HepG2 (cell line): ENCODE measurements around the gene MEDAG. TPM values are rescaled to one million over a fixed set of nuclear protein-coding genes. Genes with fewer than 3 reads are reported as not detected.

Source experiments
- ATAC-seq: fragments of 200-7000 bp; cut with Tn5 transposase; 3 replicates; pipeline ENCODE4 v1.9.1; 2020; ENCODE audit warnings: mild to moderate bottlenecking, moderate library complexity
- BruUV-seq: library from RNA; stranded (reverse); fragments of 400-500 nt; replicated peaks from 2 replicates; lab custom pipeline; 2021; lab: Mats Ljungman, UMichigan
- CTCF ChIA-PET: fragments of 300-600 bp; formaldehyde crosslinking; extraction: SDS; loops from one replicate; lab custom pipeline; 2021; ENCODE audit warnings: low total read pairs, inconsistent platforms, low intra/inter-chr PET ratio; lab: Yijun Ruan, JAX
- POLR2A ChIA-PET: fragments of 350-600 bp; sonication (Branson Sonifier 250); formaldehyde crosslinking; loops from one replicate; lab custom pipeline; 2020; ENCODE audit warnings: antibody characterized with exemption, inconsistent platforms; lab: Yijun Ruan, JAX
- DNase-seq: peaks from one replicate; pipeline ENCODE4 v3.0.0-alpha.2; 2015; ENCODE audit warnings: low spot score
- FAIRE-seq: peaks from 3 replicates; lab custom pipeline; 2011; peaks lifted over from hg19 to GRCh38; lab: Jason Lieb, UNC
- H2AFZ ChIP-seq: one replicate; pipeline ENCODE4 v1.6.1; 2011; ENCODE audit warnings: low read length, inconsistent platforms
- H3K27ac ChIP-seq: fragments of 300-600 bp; 3 replicates; pipeline ENCODE4 v1.8.0; 2011; ENCODE audit warnings: mixed run types, mild to moderate bottlenecking, mixed read lengths, low read length, inconsistent platforms; ENCODE audit not compliant: insufficient read depth; ENCODE audit errors: extremely low read length
- H3K27me3 ChIP-seq, 2 experiments: fragments of 200-600 bp in 1 of 2; 2 replicates in 1 of 2; 3 replicates in 1 of 2; pipeline versions ENCODE4 v1.6.0 to v1.8.0; 2011; ENCODE audit warnings: low read length in 2 of 2, mild to moderate bottlenecking in 2 of 2, moderate library complexity in 2 of 2, inconsistent platforms in 1 of 2; ENCODE audit not compliant: insufficient read depth in 2 of 2, control insufficient read depth in 1 of 2
- H3K36me3 ChIP-seq, 2 experiments: fragments of 200-600 bp in 1 of 2; replicated peaks in 1 of 2; 2 replicates in 1 of 2; 3 replicates in 1 of 2; pipeline versions ENCODE4 v1.5.1 to v1.8.0; 2011; ENCODE audit warnings: low read length in 2 of 2, inconsistent platforms in 1 of 2; ENCODE audit not compliant: insufficient read depth in 2 of 2, control insufficient read depth in 1 of 2
- H3K4me1 ChIP-seq: 2 replicates; pipeline ENCODE4 v1.5.1; 2012; ENCODE audit warnings: low read length, inconsistent platforms; ENCODE audit not compliant: insufficient read depth
- H3K4me2 ChIP-seq: 2 replicates; pipeline ENCODE4 v1.6.0; 2011; ENCODE audit warnings: low read depth, low read length, inconsistent platforms
- H3K4me3 ChIP-seq, 3 experiments: fragments of 200-600 bp in 1 of 3; sonication (generic), shearing (Covaris generic) in 1 of 3; replicated peaks in 1 of 3; 2 replicates each; pipeline ENCODE4 v1.5.1; 2011 to 2016; ENCODE audit warnings: low read length in 3 of 3, inconsistent platforms in 2 of 3, low read depth in 2 of 3, mild to moderate bottlenecking in 2 of 3, control low read depth in 1 of 3, mixed read lengths in 1 of 3; ENCODE audit not compliant: insufficient read depth in 1 of 3
- H3K79me2 ChIP-seq: one replicate; pipeline ENCODE4 v1.6.1; 2011; ENCODE audit warnings: low read length, inconsistent platforms; ENCODE audit not compliant: insufficient read depth
- H3K9ac ChIP-seq: 2 replicates; pipeline ENCODE4 v1.6.0; 2011; ENCODE audit warnings: mild to moderate bottlenecking, low read depth, low read length, inconsistent platforms; ENCODE audit not compliant: insufficient read depth
- H3K9me3 ChIP-seq: 2 replicates; pipeline ENCODE4 v1.5.1; 2012; ENCODE audit warnings: mild to moderate bottlenecking, low read length
- H4K20me1 ChIP-seq: 2 replicates; pipeline ENCODE4 v1.6.0; 2011; ENCODE audit warnings: inconsistent platforms, mild to moderate bottlenecking, low read length, moderate library complexity; ENCODE audit not compliant: insufficient read depth
- CCAR2 ChIP-seq: fragments of 200-400 bp; formaldehyde crosslinking; optimal IDR thresholded peaks from 2 replicates; pipeline ENCODE3; 2018; ENCODE audit warnings: low read depth, mild to moderate bottlenecking, low read length, moderate library complexity
- ELF1 ChIP-seq: sonication (generic); formaldehyde crosslinking; IDR thresholded peaks from 2 replicates; pipeline ENCODE4 v1.4.0; 2020; ENCODE audit warnings: missing genetic modification reagents
- GABPB1 ChIP-seq: IDR thresholded peaks from 2 replicates; pipeline ENCODE4 v1.6.1; 2016; ENCODE audit warnings: mild to moderate bottlenecking, missing genetic modification reagents, moderate library complexity, missing compliant biosample characterization
- GTF3A ChIP-seq: sonication (generic); formaldehyde crosslinking; conservative IDR thresholded peaks from 2 replicates; pipeline ENCODE4 v1.4.0; 2020; ENCODE audit warnings: mild to moderate bottlenecking, missing genetic modification reagents
- NFE2L2 ChIP-seq: fragments of 150-350 bp; IDR thresholded peaks from 2 replicates; pipeline ENCODE4 v1.6.1; 2014; ENCODE audit warnings: low read length
- ZFP82 ChIP-seq: sonication (generic); formaldehyde crosslinking; IDR thresholded peaks from 2 replicates; pipeline ENCODE4 v1.5.1; 2020; ENCODE audit warnings: mild to moderate bottlenecking, missing genetic modification reagents, borderline replicate concordance
- ZMAT3 ChIP-seq: sonication (generic); formaldehyde crosslinking; conservative IDR thresholded peaks from 2 replicates; pipeline ENCODE4 v1.7.0; 2021; ENCODE audit warnings: missing genetic modification reagents
- ZNF280D ChIP-seq: sonication (generic); formaldehyde crosslinking; IDR thresholded peaks from 2 replicates; pipeline ENCODE4 v1.5.1; 2020; ENCODE audit warnings: mild to moderate bottlenecking, missing genetic modification reagents
- ZNF383 ChIP-seq: sonication (generic); formaldehyde crosslinking; IDR thresholded peaks from 2 replicates; pipeline ENCODE4 v1.4.0; 2020; ENCODE audit warnings: missing genetic modification reagents, mild to moderate bottlenecking, borderline replicate concordance
- ZNF577 ChIP-seq: sonication (generic); formaldehyde crosslinking; IDR thresholded peaks from 2 replicates; pipeline ENCODE4 v1.4.0; 2020; ENCODE audit warnings: mild to moderate bottlenecking, low read depth, missing genetic modification reagents, borderline replicate concordance
- ZNF724P ChIP-seq: sonication (generic); formaldehyde crosslinking; IDR thresholded peaks from 2 replicates; pipeline ENCODE4 v1.8.0; 2022; ENCODE audit warnings: missing genetic modification reagents, borderline replicate concordance
- ZNF761 ChIP-seq: sonication (generic); formaldehyde crosslinking; conservative IDR thresholded peaks from 2 replicates; pipeline ENCODE4 v1.4.0; 2020; ENCODE audit warnings: mild to moderate bottlenecking, missing genetic modification reagents
- ZNF776 ChIP-seq: sonication (generic); formaldehyde crosslinking; IDR thresholded peaks from 2 replicates; pipeline ENCODE4 v1.4.0; 2020; ENCODE audit warnings: mild to moderate bottlenecking, missing genetic modification reagents
- WGBS: methylation state at CpG from one replicate; pipeline ENCODE4 v1.1.6; 2017; ENCODE audit warnings: low lambda C conversion rate; 5-methylcytosine and 5-hydroxymethylcytosine counted together
- in situ Hi-C: cut with HindIII; loops from 2 replicates; pipeline ENCODE4 v1.10.0; 2017; ENCODE audit warnings: low pct_unique_long_range_greater_than_20kb; ENCODE audit not compliant: extremely low pct_ligation_motif_present
- intact Hi-C: fragments of 100-400 bp; cut with micrococcal nuclease; formaldehyde crosslinking; loops from one replicate; pipeline ENCODE4 v1.10.0; 2022; ENCODE audit not compliant: unreplicated experiment
- polyA plus RNA-seq, 8 experiments: library from polyadenylated mRNA; depleted of rRNA in 3 of 8; stranded (reverse) in 7 of 8; unstranded in 1 of 8; fragments of >200 nt; fragmentation: Illumina TruSeq in 4 of 8; extraction: Trizol in 4 of 8; gene quantifications; 2 replicates each; pipeline versions ENCODE4 v1.2.1 to v1.2.3, GENCODE V29; 2011 to 2016; ENCODE audit warnings: low read depth in 4 of 8, missing spikeins in 1 of 8, mixed read lengths in 1 of 8; ENCODE audit not compliant: insufficient read depth in 1 of 8
- total RNA-seq, 5 experiments: library from RNA; depleted of rRNA; stranded (reverse); fragments of >200 nt; fragmentation: Illumina TruSeq; extraction: Trizol; gene quantifications; 2 replicates each; pipeline ENCODE4 v1.2.3, GENCODE V29; 2016; ENCODE audit warnings: low read depth in 1 of 5
- TF ChIP-seq, protein P1 (sequence below): sonication (generic); formaldehyde crosslinking; IDR thresholded peaks from 2 replicates; pipeline ENCODE4 v1.9.0; 2022; ENCODE audit warnings: missing genetic modification reagents, mild to moderate bottlenecking, borderline replicate concordance
- TF ChIP-seq, protein P2 (sequence below): sonication (generic); formaldehyde crosslinking; IDR thresholded peaks from 2 replicates; pipeline ENCODE4 v1.4.0; 2020; ENCODE audit warnings: missing genetic modification reagents
- TF ChIP-seq, protein P3 (sequence below): sonication (generic); formaldehyde crosslinking; IDR thresholded peaks from 2 replicates; pipeline ENCODE4 v1.8.1; 2023; ENCODE audit warnings: missing genetic modification reagents, mild to moderate bottlenecking, borderline replicate concordance
- TF ChIP-seq, protein P4 (sequence below): sonication (generic); formaldehyde crosslinking; IDR thresholded peaks from 2 replicates; pipeline ENCODE4 v1.5.1; 2020; ENCODE audit warnings: missing genetic modification reagents, mild to moderate bottlenecking, borderline replicate concordance

Gene MEDAG
- total and polyA plus RNA-seq, 2 of the 13 experiments (the other 11 are each of a cell fraction or from before 2014, with no cell fraction given): not detected

DNA sequence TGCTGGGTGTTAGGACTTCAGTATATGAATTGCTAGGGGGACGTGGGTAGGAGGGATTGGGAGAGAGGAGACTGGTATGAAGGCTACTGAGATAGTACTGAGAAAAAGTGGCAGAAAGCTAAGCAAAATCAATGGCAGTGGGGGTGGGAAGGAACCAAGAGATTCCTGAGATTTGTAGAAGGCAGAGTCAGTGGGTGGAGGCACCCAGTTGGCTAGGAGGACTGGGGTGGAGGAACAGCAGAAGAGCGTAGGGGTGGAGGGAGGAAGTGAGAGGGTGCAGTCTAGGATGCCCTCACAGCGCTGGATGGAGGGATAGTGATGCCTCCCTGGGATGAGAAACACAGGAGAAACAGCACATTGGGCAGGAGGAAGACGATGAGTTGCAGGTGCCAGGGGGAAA, 5.6 kb upstream of the MEDAG start:
- WGBS: 9% methylated on average over 4 of the region's 4 CpGs
- H3K4me3 ChIP-seq: no peak overlapping the region
- ChIA-PET CTCF (no interaction called here), POLR2A (no interaction called here)
- H3K4me1 ChIP-seq: peaks cover 24% of the 10 kb centered on the region
- H3K36me3 ChIP-seq: no peaks in the 10 kb centered on the region
- DNase-seq: no peak
- peak overlapping the region; percentile 48 for H2AFZ ChIP-seq
- H3K79me2 ChIP-seq: no peaks in the 10 kb centered on the region
- no peak overlapping the region for H3K27ac ChIP-seq
- BruUV-seq: no TSS peak
- H3K27me3 ChIP-seq: peaks cover 0 to 11% of the 10 kb centered on the region in 2 experiments; a peak in 1 of 5 replicates
- no peak overlapping the region for H3K9ac ChIP-seq
- intact Hi-C loops: no loop called here
- ATAC-seq: no peak
- H3K9me3 ChIP-seq: no peaks in the 10 kb centered on the region
- TF ChIP-seq, protein P1, sequence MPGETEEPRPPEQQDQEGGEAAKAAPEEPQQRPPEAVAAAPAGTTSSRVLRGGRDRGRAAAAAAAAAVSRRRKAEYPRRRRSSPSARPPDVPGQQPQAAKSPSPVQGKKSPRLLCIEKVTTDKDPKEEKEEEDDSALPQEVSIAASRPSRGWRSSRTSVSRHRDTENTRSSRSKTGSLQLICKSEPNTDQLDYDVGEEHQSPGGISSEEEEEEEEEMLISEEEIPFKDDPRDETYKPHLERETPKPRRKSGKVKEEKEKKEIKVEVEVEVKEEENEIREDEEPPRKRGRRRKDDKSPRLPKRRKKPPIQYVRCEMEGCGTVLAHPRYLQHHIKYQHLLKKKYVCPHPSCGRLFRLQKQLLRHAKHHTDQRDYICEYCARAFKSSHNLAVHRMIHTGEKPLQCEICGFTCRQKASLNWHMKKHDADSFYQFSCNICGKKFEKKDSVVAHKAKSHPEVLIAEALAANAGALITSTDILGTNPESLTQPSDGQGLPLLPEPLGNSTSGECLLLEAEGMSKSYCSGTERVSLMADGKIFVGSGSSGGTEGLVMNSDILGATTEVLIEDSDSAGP (CRISPR knock-in tag): no peak
- TF ChIP-seq ELF1 (CRISPR knock-in tag) (no peak), ZNF577 (CRISPR knock-in tag) (no peak), NFE2L2 (no peak), ZNF383 (CRISPR knock-in tag) (no peak), ZNF724P (CRISPR knock-in tag) (no peak), ZNF776 (CRISPR knock-in tag) (no peak), CCAR2 (no peak), ZNF280D (no peak), GABPB1 (CRISPR knock-in tag) (no peak), ZFP82 (CRISPR knock-in tag) (no peak), ZNF761 (CRISPR knock-in tag) (no peak), ZMAT3 (no peak), GTF3A (CRISPR knock-in tag) (no peak)
- TF ChIP-seq, protein P2, sequence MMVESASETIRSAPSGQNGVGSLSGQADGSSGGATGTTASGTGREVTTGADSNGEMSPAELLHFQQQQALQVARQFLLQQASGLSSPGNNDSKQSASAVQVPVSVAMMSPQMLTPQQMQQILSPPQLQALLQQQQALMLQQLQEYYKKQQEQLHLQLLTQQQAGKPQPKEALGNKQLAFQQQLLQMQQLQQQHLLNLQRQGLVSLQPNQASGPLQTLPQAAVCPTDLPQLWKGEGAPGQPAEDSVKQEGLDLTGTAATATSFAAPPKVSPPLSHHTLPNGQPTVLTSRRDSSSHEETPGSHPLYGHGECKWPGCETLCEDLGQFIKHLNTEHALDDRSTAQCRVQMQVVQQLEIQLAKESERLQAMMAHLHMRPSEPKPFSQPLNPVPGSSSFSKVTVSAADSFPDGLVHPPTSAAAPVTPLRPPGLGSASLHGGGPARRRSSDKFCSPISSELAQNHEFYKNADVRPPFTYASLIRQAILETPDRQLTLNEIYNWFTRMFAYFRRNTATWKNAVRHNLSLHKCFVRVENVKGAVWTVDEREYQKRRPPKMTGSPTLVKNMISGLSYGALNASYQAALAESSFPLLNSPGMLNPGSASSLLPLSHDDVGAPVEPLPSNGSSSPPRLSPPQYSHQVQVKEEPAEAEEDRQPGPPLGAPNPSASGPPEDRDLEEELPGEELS (CRISPR knock-in tag): no peak
- TF ChIP-seq, protein P3, sequence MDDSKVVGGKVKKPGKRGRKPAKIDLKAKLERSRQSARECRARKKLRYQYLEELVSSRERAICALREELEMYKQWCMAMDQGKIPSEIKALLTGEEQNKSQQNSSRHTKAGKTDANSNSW (CRISPR knock-in tag): no peak
- TF ChIP-seq, protein P4, sequence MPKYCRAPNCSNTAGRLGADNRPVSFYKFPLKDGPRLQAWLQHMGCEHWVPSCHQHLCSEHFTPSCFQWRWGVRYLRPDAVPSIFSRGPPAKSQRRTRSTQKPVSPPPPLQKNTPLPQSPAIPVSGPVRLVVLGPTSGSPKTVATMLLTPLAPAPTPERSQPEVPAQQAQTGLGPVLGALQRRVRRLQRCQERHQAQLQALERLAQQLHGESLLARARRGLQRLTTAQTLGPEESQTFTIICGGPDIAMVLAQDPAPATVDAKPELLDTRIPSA (CRISPR knock-in tag): no peak
- no peaks in the 10 kb centered on the region for H4K20me1 ChIP-seq
- FAIRE-seq: no peak
- H3K4me2 ChIP-seq: no peak overlapping the region
- in situ Hi-C loops: no loop called here
